ENCODE measurements around the gene TSSK1B.
"Not testable (repeated sequence)": the region's sequence is repeated elsewhere in the genome, so short reads cannot be mapped to it uniquely, and the experiment has no call there.

Gene TSSK1B

GRCh38 chr5:113405530-113405929 is 29.3 kb downstream of the TSSK1B start:
- TF ChIP-seq CTCF (IDR thresholded peaks at IDR 0.05; ENCODE audit: low read depth, low read length, missing control alignments): no peak
- no peak for DNase-seq (ENCODE audit: low read depth)
- H3K4me3 ChIP-seq (ENCODE audit: low read depth, low read length): no peak overlapping the region

- TF ChIP-seq CTCF (IDR thresholded peaks at IDR 0.05; ENCODE audit: low read depth, low read length, missing control alignments): no peak
- no peak overlapping the region for H3K4me3 ChIP-seq (ENCODE audit: low read depth, low read length)
- DNase-seq (ENCODE audit: low read depth): no peak
Measured at GRCh38 chr5:113404269-113404668, 30.5 kb downstream of the TSSK1B start.

- not testable (repeated sequence) for DNase-seq (ENCODE audit: low read depth)
Measured at GRCh38 chr5:113397986-113398385, 36.8 kb downstream of the TSSK1B start.

GRCh38 chr5:113397046-113397445 is 37.7 kb downstream of the TSSK1B start:
- DNase-seq (ENCODE audit: low read depth): no peak
- H3K4me3 ChIP-seq (ENCODE audit: low read depth, low read length): no peak overlapping the region
- TF ChIP-seq CTCF (IDR thresholded peaks at IDR 0.05; ENCODE audit: low read depth, low read length, missing control alignments): no peak

More at GRCh38 chr5:113397986-113398385, 36.8 kb downstream of the TSSK1B start:
- H3K4me3 ChIP-seq (ENCODE audit: low read depth, low read length): not testable (repeated sequence)

GRCh38 chr5:113394658-113395057 is 40.1 kb downstream of the TSSK1B start:
- no peak for DNase-seq (ENCODE audit: low read depth)
- TF ChIP-seq CTCF (IDR thresholded peaks at IDR 0.05; ENCODE audit: low read depth, low read length, missing control alignments): no peak
- no peak overlapping the region for H3K4me3 ChIP-seq (ENCODE audit: low read depth, low read length)

GRCh38 chr5:113390224-113390623 is 44.6 kb downstream of the TSSK1B start:
- H3K4me3 ChIP-seq (ENCODE audit: low read depth, low read length): no peak overlapping the region
- DNase-seq (ENCODE audit: low read depth): no peak
- no peak for TF ChIP-seq CTCF (IDR thresholded peaks at IDR 0.05; ENCODE audit: low read depth, low read length, missing control alignments)

- no peak overlapping the region for H3K4me3 ChIP-seq (ENCODE audit: low read depth, low read length)
- DNase-seq (ENCODE audit: low read depth): no peak
- no peak for TF ChIP-seq CTCF (IDR thresholded peaks at IDR 0.05; ENCODE audit: low read depth, low read length, missing control alignments)
Measured at GRCh38 chr5:113389116-113389515, 45.7 kb downstream of the TSSK1B start.

- H3K4me3 ChIP-seq (ENCODE audit: low read depth, low read length): no peak overlapping the region
- TF ChIP-seq CTCF (IDR thresholded peaks at IDR 0.05; ENCODE audit: low read depth, low read length, missing control alignments): no peak
- DNase-seq (ENCODE audit: low read depth): no peak
Measured at GRCh38 chr5:113387844-113388243, 46.9 kb downstream of the TSSK1B start.

Data from GM12864 (cell line).